HG02970 (cell line): ENCODE results near the gene FBXO30.

Experiments used
- ATAC-seq: cut with Tn5 transposase; IDR thresholded peaks from one replicate; pipeline ENCODE4 v1.9.1; 2021; ENCODE audit warnings: mild to moderate bottlenecking, moderate library complexity, moderate number of reproducible peaks; ENCODE audit not compliant: unreplicated experiment, low FRiP score

FBXO30 gene, protein sequence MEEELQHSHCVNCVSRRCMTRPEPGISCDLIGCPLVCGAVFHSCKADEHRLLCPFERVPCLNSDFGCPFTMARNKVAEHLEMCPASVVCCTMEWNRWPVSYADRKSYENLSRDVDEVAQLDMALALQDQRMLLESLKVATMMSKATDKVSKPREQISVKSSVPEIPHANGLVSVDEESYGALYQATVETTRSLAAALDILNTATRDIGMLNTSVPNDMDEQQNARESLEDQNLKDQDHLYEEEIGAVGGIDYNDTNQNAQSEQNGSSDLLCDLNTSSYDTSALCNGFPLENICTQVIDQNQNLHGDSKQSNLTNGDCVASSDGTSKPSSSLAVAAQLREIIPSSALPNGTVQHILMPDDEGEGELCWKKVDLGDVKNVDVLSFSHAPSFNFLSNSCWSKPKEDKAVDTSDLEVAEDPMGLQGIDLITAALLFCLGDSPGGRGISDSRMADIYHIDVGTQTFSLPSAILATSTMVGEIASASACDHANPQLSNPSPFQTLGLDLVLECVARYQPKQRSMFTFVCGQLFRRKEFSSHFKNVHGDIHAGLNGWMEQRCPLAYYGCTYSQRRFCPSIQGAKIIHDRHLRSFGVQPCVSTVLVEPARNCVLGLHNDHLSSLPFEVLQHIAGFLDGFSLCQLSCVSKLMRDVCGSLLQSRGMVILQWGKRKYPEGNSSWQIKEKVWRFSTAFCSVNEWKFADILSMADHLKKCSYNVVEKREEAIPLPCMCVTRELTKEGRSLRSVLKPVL

DNA sequence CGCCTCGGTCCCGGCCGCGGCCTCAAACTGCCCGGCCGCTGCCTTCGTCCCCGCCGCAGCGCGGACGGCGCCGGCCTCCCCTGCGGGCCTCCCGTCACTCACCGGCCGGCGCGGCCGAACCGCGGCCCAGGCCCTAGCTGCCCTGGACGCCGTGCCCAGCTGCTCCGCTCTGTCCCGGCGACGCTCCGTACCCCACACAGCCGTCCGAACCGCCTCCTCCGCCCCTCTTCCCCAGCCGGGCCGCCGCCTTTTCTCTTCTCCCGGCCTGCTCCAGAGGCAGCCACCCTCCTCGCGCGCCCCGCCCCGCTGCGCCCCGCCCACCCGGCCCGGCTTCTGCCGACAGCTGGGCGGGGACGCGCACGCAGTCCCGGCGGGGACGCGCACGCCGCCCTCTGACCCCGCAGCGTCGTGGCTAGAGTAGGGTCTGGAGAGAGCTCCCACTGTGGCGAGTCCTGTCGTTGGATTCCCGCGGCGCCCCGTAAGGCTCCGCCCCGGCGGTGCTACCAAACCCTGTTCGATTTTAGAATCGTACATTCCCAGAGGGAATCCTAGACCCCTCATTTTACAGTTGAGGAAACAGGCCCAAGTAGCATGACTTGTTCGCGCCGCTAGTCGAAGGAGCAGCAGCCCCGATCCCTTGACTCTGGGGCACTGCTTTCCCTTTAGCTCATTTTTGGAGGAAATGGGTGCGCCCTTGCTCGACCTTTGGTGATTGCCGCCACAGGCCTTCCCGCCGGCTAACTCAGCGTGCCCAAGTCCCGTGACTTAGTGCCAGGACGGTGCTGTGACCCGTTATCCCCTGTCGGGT lies at the start of gene FBXO30:
Gene FBXO30, minus strand, starts transcription at position 295 of the 808 bp plus-strand sequence. CDS start 8,390 bp downstream, outside the sequence.
- ATAC-seq: peak; percentile 83

DNA sequence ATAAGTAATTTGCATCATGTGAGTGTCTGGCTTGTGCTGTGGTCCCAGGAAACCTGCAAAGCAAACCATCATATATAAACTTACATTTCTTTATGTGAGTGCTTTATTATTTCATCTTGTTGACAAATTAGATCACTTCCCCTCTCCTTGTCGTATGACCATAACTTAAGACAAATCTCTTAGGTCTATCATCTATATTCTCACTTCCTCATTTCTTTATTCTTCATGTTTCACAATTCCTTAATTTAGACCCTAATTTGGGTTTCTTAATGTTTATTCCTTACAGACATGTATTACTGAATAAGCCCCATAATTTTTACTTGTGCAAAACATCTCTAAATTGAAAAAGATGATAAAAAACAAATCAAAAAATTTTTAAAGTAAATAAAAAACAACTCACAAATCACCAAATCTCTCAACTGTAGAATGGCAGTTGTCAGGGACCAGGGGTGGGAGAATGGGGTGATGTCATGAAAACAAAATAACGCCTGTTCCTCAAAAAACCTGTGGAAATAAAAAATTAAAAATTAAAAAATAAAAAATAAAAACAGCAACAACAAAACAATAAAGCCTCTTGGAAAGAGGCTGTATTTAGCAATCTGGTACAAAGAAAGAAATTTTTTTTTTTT lies 49.5 kb upstream of the FBXO30 start:
- no peak for ATAC-seq

DNA sequence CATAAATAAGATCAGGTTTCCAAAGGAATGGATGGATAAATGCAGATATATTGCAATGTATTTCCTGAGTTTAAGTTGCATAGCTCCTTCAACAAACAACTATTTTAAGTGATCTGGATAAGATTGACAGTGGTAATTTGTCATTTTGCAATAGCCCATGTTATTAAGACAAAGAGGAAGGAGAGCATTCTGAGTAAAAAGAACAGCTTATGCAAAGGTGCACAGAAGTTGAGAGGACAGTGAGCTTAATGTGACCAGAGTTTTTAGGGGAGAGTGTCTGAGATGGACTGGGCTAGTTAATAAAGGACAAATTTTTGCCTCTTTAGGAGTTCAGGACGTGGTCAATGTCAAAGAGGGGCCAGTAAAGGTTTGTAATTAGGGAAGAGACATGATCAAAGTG lies 48.8 kb upstream of the FBXO30 start:
- no peak for ATAC-seq

DNA sequence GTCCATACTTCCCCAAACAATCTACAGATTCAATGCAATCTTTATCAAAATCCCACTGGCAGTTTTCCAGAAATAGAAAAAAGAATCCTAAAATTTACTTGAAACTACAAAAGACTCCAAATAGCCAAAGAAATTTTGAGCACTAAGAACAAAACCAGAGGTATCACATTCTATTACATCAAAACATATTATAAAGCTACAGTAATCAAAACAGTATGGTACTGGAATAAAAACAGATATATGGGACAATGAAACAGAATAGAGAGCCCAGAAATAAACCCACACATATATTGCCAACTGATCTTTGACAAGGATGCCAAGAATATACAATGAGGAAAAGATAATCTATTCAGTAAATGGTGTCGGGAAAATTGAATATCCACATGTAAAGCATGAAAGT lies 46.0 kb upstream of the FBXO30 start:
- no peak for ATAC-seq

DNA sequence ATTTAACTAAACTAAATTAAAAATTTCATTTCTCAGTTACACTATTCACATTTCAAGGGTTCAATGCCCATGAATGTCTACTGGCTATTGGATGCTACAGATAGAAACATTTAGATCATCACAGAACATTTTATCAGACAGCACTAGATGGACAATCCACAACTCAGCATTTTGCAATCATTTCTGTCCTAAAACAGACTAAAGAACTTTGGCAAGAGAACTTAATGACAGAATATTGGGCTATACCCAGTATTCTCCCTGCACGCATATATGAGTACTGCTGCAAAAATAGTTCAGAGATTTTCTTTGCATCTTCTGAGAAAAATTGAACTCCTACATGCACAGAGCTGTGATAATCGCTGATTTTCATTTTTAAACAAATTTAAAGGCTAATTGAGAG lies 36.1 kb upstream of the FBXO30 start:
- ATAC-seq: no peak

DNA sequence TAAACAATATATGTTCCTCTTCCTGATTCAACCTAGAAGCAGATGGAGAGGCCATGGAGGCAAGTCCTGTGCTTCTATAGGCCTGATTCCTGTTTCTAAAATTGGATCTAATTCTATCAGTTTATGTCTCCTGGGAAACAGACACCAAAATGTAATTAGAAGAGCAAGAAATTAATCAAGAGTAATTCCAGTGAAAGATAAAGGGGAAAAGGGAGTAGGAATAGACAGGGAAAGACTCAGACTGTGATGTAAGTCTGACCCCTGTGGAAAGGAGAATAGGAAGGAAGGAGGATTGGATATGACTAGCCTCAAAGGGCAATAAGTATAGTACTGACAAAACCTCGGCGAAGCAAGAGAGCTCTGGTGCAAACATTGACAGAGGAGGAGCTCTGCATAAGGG lies 33.9 kb upstream of the FBXO30 start:
- ATAC-seq: no peak

DNA sequence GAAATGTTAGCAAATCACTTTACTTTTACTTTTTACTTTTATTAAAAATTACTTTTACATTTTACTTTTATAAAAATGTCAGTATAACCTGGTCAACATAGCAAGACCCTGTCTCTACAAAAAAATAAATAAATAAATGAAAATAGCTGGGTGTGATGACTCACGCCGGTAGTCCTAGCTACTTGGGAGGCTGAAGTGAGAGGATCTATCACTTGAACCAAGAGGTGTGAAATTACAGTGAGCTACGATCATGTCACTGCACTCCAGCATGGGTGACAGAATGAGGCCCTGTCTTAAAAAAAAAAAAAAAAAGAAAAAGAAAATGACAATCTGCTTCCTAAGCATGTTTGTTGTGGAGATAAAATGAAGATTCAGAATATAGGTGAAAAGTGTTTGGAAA lies 31.0 kb upstream of the FBXO30 start:
- ATAC-seq: no peak

DNA sequence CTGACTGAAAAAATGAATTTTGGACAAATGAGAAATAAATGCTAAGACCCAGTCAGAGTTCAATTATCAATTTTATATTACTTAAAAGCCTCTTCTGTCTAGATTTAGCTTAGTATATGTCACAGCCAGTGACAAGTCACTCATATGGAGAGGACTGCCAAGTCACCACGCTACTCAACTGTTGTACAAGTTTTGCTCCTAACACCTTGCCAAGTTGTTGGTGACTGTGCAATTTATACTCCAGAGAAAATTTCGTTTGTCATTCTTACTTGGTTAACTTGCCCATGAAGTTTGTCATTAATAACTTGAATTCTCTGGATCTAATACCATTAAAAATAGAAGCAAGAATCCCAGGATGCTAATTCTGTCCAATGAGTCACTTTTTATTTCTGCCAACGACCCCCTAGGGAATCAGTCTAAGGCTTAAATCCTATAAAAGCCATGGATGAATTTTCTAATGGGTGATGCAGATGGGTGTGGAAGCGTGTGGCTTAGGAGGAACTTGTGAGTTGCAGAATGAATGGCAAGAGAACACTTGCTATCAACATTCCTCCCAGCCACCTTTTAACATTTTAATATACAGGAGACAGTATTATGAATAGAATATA lies 30.4 kb upstream of the FBXO30 start:
- no peak for ATAC-seq

DNA sequence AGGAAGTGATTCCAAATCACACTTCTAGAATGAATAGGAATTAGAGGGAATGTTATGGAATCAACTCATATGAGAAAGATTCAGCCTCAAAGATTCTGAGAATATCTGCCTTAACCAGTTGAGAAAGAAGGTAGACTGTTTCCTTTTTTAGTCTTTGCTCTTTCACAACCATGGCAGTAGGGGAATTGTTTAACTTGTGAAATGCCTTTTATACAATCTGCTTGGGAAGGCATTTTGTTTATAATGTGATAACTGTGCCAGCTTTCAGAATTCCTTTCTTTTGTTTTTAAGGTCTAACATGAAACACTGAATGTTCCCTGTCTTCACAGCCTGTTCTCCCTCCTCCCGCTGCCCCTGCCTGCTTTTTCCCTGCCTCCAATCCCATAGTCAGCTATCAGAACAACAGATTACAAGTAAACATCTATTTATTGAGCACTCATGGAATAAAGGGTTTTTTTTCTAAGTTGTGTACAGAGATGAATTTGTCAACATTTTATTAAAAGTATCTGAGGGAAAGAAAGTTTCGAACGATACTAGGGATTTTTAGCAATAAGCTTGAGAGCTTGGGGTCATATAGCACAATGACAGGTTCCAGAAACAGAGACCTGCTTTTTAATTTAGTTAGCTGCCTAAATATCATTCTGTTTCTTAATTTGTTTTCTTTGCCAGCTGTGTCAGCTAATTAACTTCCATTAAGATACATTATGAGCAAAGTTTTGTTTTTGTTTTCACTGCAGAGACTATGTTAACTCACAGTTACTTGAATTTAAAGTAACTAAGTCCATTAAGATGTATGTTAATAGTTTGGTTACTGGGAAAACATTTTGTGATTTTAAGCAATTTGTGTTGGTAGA lies 28.3 kb upstream of the FBXO30 start:
- no peak for ATAC-seq

DNA sequence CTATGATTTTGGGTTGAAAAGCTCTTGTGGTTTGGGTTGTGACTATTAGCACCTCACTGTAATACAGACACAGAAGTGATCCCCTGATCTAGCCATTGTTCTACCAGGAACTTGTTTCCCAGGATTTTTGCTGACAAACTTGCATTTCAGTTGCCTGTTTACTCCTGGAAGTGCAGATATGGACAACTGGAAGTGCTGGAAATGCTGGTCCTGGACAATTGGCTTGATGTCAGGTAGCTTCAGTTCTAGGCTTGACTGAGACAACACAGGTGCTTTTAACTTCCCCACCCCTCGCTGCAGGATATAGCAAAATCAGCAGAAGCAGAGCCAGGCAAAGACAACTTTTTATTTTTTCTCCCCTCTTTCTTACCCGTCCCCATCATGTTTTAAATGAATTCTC lies 27.1 kb upstream of the FBXO30 start:
- no peak for ATAC-seq

DNA sequence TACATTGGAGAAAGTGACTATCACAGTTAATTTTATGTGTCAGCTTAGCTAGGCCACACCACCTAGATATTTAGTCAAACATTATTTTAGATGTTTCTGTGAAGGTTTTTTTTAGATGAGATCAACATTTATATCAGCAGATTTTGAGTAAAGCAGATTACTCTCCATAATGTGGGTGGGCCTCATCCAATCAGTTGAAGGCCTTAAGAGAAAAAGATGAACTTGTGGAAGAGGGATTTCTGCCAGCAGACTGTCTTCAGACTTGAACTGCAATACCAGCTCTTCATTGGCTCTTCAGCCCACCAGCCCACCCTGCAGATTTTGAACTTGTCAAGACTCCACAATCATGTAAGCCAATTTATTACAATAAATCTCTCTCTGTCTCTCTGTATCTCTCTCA lies 25.1 kb upstream of the FBXO30 start:
- ATAC-seq: no peak

DNA sequence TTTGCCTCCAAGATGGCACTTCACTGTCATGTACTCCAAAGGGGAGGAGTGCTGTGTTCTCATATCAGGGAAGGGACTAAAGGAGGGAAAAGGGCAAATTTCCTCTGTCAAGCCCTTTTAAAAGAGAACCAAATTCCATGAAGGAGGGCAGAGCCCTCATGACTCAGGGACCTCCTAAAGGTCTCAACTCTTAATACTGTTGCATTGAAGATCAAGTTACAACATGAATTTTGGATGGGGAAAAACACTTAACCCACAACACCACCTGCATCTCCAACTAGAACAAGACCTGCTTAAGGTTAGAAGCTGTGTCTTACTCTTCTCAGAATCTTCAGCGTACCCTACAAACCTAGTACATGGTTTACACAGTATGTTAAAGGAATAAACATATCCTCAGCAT lies 23.7 kb upstream of the FBXO30 start:
- ATAC-seq: no peak

DNA sequence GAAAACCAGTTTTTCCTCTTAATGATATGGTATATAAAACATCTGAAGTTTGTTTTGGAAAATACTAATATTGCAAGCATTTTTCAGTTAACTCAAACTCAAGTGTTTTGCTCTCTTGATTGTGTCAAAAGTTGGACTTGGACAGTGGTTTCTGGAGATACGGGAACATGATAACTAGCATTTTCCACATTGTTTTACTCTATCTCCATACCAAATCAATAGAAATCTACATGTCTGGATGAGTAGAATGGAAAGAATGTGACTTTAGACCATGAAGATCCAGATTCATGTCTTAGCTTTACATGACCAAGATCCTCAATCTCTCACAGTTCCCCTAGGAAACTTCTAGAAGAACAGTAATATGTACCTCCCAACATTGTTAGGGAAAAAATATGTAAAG lies 22.2 kb upstream of the FBXO30 start:
- no peak for ATAC-seq

DNA sequence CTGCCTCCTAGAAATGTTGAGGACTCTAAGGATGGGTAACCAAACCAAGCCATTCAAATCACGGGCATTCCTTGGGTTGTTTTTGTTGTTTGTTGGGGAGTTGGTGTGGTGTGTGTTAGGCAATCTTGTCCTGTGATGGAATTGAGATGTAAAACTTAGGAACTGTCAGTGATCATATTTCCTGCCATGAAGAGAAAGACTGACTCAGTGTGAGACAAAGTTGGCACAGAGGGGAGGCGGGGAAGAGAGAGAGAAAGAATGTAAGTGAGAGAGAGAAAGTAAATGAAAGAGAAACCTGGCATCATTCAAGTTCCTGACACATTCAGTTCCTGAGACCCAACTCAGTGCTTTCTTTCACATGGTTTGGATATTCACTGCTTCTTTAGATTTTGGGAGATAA lies 21.6 kb upstream of the FBXO30 start:
- ATAC-seq: no peak

DNA sequence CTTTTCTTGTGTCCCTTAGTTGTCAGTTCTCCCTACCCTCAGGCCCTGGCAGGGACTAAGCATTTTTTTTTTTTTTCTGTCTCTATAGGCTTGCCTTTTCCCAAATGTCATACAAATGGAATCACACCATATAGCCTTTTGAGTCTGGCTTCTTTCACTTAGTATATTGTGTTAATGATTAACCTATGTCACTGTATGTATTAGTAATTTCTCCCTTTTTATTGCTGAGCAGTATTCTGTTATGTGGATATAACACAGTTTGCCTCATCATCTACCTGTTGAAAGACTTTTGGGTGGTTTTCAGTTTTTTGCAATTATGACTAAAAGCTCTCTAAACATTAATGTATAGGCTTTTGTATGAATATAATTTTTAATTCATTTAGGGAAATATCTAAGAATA lies 16.0 kb upstream of the FBXO30 start:
- ATAC-seq: no peak

DNA sequence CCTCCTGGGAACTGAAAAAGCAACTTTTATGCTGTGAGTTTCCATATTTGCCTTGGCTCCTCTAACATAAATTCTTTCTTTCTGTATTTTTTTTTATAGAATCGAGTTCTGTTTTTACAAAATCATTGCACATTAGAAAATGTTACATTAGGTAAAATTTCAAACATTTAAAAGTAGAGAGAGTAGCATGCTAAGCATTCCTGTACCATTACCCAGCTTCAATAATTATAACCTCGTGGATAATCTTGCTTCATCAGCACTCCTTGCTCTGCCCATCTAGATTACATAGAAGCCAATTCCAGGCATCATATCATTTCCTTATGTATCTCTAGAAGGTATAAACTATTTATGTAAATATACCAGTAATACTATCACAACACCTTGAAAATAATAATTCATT lies 15.4 kb upstream of the FBXO30 start:
- no peak for ATAC-seq

DNA sequence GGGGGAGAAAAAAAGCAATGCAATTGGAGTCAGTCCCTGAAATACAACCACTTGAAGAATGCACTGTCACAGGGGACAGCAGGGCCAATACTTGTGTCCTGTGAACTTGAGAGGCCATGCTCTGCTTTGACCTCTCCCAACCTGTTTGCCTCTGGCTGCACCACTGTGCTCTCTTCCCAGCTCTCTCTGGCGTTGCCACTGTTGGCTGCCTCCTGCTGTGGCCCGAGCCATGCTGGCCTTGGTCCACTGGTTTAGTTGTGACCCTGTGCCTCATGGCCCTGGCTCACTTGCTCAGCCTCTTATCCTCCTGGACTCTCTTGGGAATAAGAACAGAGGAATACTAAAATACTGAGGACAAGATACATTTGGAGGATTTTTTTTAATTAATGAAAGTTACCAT lies 14.5 kb upstream of the FBXO30 start:
- no peak for ATAC-seq

DNA sequence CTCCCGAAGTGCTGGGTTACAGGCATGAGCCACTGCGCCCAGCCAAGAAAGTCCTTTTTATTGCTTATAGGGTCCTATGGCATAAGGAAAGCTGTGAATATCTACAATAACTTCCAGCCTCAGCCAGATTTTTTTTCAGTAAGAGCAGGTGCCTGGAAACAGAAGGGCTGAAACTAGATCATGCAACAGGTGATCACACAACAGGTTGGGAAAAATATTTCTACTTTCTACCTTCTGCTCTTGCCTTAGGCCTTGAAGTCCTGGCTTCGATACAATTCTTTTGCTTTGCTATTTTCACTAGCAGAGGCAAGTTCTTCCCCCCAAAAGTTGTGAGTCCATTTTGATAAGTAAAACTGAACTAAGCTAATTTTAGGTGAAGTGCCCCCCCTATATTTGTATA lies 9.7 kb upstream of the FBXO30 start:
- ATAC-seq: no peak

DNA sequence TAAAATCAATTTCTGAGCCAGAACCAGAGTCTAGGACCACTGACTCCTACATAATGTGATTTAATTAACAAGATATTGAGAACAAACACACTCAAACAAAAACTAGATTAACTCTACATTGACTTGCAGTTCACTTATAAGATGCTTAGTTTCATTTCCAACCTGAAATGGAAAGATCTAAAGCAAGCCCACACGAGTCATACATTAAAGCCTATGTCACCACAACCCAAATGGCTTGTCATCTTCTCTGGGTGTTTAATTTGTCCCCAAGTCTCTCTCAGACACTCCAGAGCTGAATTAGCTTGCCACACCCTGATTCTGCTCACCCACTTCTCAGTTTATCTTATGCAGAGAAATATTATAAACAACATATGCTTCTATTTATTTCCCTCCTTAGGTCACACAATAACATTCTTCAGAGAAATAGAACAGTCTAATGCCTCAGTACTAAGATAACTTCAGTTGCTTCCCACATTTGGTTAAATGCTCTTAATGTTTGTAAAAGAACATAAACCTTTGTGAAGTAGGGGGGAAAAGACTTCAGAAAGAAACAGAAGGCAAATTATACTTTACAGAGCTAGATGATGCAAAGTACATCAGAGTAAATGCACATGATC lies 8.8 kb upstream of the FBXO30 start:
- no peak for ATAC-seq
